CD4-positive, CD25-positive, alpha-beta regulatory T cell (primary cell): ENCODE data around the gene STXBP6. TPM values are rescaled to one million over a fixed set of nuclear protein-coding genes. Genes with fewer than 3 reads are reported as not detected.

Source experiments
- ATAC-seq, 2 donors: fragments of 150-1000 bp; cut with Tn5 transposase; one replicate each; pipeline ENCODE4 v1.10.0; 2021; ENCODE audit warnings: low read depth in 2 of 2, moderate number of reproducible peaks in 2 of 2, moderate library complexity in 1 of 2
- DNase-seq, 3 donors: peaks; one replicate each; pipeline versions ENCODE4 v3.0.0 to v3.0.0-alpha.2; 2012 to 2022; ENCODE audit warnings: mixed read lengths in 1 of 3
- H3K27ac ChIP-seq: one replicate; pipeline ENCODE4 v1.7.0; 2013; ENCODE audit warnings: mild to moderate bottlenecking, low read length; ENCODE audit not compliant: insufficient read depth, poor library complexity, severe bottlenecking
- H3K27me3 ChIP-seq: one replicate; pipeline ENCODE4 v1.7.0; 2013; ENCODE audit warnings: low read length; ENCODE audit not compliant: control insufficient read depth, insufficient read depth
- H3K36me3 ChIP-seq: one replicate; pipeline ENCODE4 v1.7.0; 2013; ENCODE audit warnings: mild to moderate bottlenecking, low read length, moderate library complexity; ENCODE audit not compliant: control insufficient read depth, insufficient read depth
- H3K4me1 ChIP-seq: 2 replicates; pipeline ENCODE4 v1.7.0; 2013; ENCODE audit warnings: mild to moderate bottlenecking, low read length; ENCODE audit not compliant: insufficient read depth, control insufficient read depth, poor library complexity, severe bottlenecking
- H3K4me3 ChIP-seq: one replicate; pipeline ENCODE4 v1.7.0; 2013; ENCODE audit warnings: low read depth, mild to moderate bottlenecking, low read length, moderate library complexity
- H3K9me3 ChIP-seq, 2 experiments: 1 replicate in 1 of 2; 2 replicates in 1 of 2; pipeline ENCODE4 v1.7.0; 2013; ENCODE audit warnings: low read length in 2 of 2, mild to moderate bottlenecking in 1 of 2, moderate library complexity in 1 of 2; ENCODE audit not compliant: control insufficient read depth in 2 of 2
- H3K27ac Mint-ChIP-seq, 3 donors: one replicate each; pipeline ENCODE4 v1.8.0; 2020 to 2022; ENCODE audit warnings: mild to moderate bottlenecking in 3 of 3, mixed read lengths in 3 of 3, moderate library complexity in 2 of 3
- H3K27me3 Mint-ChIP-seq: one replicate; pipeline ENCODE4 v1.8.0; 2022; ENCODE audit warnings: mild to moderate bottlenecking, mixed read lengths
- H3K36me3 Mint-ChIP-seq: one replicate; pipeline ENCODE4 v1.8.0; 2020; ENCODE audit warnings: mixed read lengths
- H3K4me1 Mint-ChIP-seq, 4 donors: one replicate each; pipeline ENCODE4 v1.8.0; 2020 to 2022; ENCODE audit warnings: mixed read lengths in 4 of 4, mild to moderate bottlenecking in 1 of 4
- H3K4me3 Mint-ChIP-seq, 4 donors: one replicate each; pipeline ENCODE4 v1.8.0; 2020 to 2022; ENCODE audit warnings: mild to moderate bottlenecking in 4 of 4, mixed read lengths in 4 of 4, moderate library complexity in 3 of 4
- H3K9me3 Mint-ChIP-seq, 7 donors: one replicate each; pipeline ENCODE4 v1.8.0; 2020 to 2022; ENCODE audit warnings: mixed read lengths in 7 of 7, mild to moderate bottlenecking in 3 of 7, moderate library complexity in 2 of 7
- polyA plus RNA-seq, 4 donors: library from polyadenylated mRNA; unstranded; fragments of 300-500 nt; fragmentation: Illumina TruSeq; gene quantifications; one replicate each; pipeline ENCODE4 v1.2.3, GENCODE V29; 2021
- total RNA-seq: library from RNA; stranded (reverse); gene quantifications from one replicate; pipeline ENCODE4 v1.2.3, GENCODE V29; 2022

The STXBP6 gene
- total and polyA plus RNA-seq, 5 donors from 2014 or later: not detected

- Histone ChIP-seq H3K9me3 (no peaks in the 10 kb centered on the region), H3K36me3 (no peaks in the 10 kb centered on the region), H3K27me3 (no peaks in the 10 kb centered on the region), H3K4me3 (no peak overlapping the region), H3K4me1 (no peaks in the 10 kb centered on the region), H3K27ac (no peak overlapping the region)
- Mint-ChIP-seq H3K27me3 (no peaks in the 10 kb centered on the region), H3K9me3 (no peaks in the 10 kb centered on the region), H3K27ac (no peak overlapping the region), H3K4me3 (no peak overlapping the region), H3K36me3 (no peaks in the 10 kb centered on the region), H3K4me1 (no peaks in the 10 kb centered on the region)
- DNase-seq (no peak), ATAC-seq (no peak)
These were observed 59.9 kb downstream of the STXBP6 start for GRCh38 chr14:24990050-24990449.

GRCh38 chr14:24988760-24989159 lies 61.2 kb downstream of the STXBP6 start:
- ATAC-seq: no peak
- Histone ChIP-seq H3K27ac (no peak overlapping the region), H3K27me3 (no peaks in the 10 kb centered on the region), H3K9me3 (no peaks in the 10 kb centered on the region), H3K4me3 (no peak overlapping the region), H3K4me1 (no peaks in the 10 kb centered on the region), H3K36me3 (no peaks in the 10 kb centered on the region)
- no peaks in the 10 kb centered on the region for H3K36me3 Mint-ChIP-seq
- H3K27me3 Mint-ChIP-seq: no peaks in the 10 kb centered on the region
- no peak overlapping the region for H3K4me3 Mint-ChIP-seq
- no peaks in the 10 kb centered on the region for H3K9me3 Mint-ChIP-seq
- H3K27ac Mint-ChIP-seq: no peak overlapping the region
- H3K4me1 Mint-ChIP-seq: no peaks in the 10 kb centered on the region
- no peak for DNase-seq

GRCh38 chr14:24986206-24986893 lies 63.6 kb downstream of the STXBP6 start:
- no peak overlapping the region for H3K27ac ChIP-seq
- Mint-ChIP-seq H3K27me3 (no peaks in the 10 kb centered on the region), H3K4me1 (no peaks in the 10 kb centered on the region), H3K36me3 (no peaks in the 10 kb centered on the region), H3K9me3 (no peaks in the 10 kb centered on the region), H3K4me3 (no peak overlapping the region), H3K27ac (no peak overlapping the region)
- ATAC-seq (no peak), DNase-seq (no peak)
- no peaks in the 10 kb centered on the region for H3K4me1 ChIP-seq
- no peaks in the 10 kb centered on the region for H3K27me3 ChIP-seq
- no peaks in the 10 kb centered on the region for H3K36me3 ChIP-seq
- H3K4me3 ChIP-seq: no peak overlapping the region
- no peaks in the 10 kb centered on the region for H3K9me3 ChIP-seq

- Histone ChIP-seq H3K36me3 (no peaks in the 10 kb centered on the region), H3K27ac (no peak overlapping the region), H3K9me3 (no peaks in the 10 kb centered on the region), H3K4me1 (no peaks in the 10 kb centered on the region), H3K27me3 (no peaks in the 10 kb centered on the region), H3K4me3 (no peak overlapping the region)
- H3K9me3 Mint-ChIP-seq: no peaks in the 10 kb centered on the region
- H3K4me3 Mint-ChIP-seq: no peak overlapping the region
- ATAC-seq (no peak), DNase-seq (no peak)
- no peaks in the 10 kb centered on the region for H3K27me3 Mint-ChIP-seq
- H3K27ac Mint-ChIP-seq: no peak overlapping the region
- H3K4me1 Mint-ChIP-seq: no peaks in the 10 kb centered on the region
- no peaks in the 10 kb centered on the region for H3K36me3 Mint-ChIP-seq
These were observed 64.9 kb downstream of the STXBP6 start for GRCh38 chr14:24984846-24985589.

GRCh38 chr14:24982472-24983155 lies 67.3 kb downstream of the STXBP6 start:
- Histone ChIP-seq H3K4me3 (no peak overlapping the region), H3K27me3 (no peaks in the 10 kb centered on the region), H3K27ac (no peak overlapping the region), H3K36me3 (no peaks in the 10 kb centered on the region), H3K4me1 (no peaks in the 10 kb centered on the region), H3K9me3 (no peaks in the 10 kb centered on the region)
- Mint-ChIP-seq H3K27me3 (peaks cover 4% of the 10 kb centered on the region), H3K9me3 (peaks cover 0 to 1% (median 0%) of the 10 kb centered on the region in 7 donors), H3K36me3 (no peaks in the 10 kb centered on the region), H3K4me1 (no peaks in the 10 kb centered on the region), H3K4me3 (no peak overlapping the region), H3K27ac (no peak overlapping the region)
- DNase-seq: no peak
- no peak for ATAC-seq

- H3K4me3 ChIP-seq: no peak overlapping the region
- no peaks in the 10 kb centered on the region for H3K36me3 Mint-ChIP-seq
- H3K4me3 Mint-ChIP-seq: no peak overlapping the region
- H3K27me3 Mint-ChIP-seq: peaks cover 4% of the 10 kb centered on the region
- H3K4me1 ChIP-seq: no peaks in the 10 kb centered on the region
- H3K36me3 ChIP-seq: no peaks in the 10 kb centered on the region
- no peak for ATAC-seq
- no peak overlapping the region for H3K27ac ChIP-seq
- no peak for DNase-seq
- H3K4me1 Mint-ChIP-seq: no peaks in the 10 kb centered on the region
- no peak overlapping the region for H3K27ac Mint-ChIP-seq
- H3K9me3 ChIP-seq: no peaks in the 10 kb centered on the region
- no peaks in the 10 kb centered on the region for H3K27me3 ChIP-seq
- H3K9me3 Mint-ChIP-seq: peaks cover 0 to 3% (median 0%) of the 10 kb centered on the region in 7 donors
These were observed 70.2 kb downstream of the STXBP6 start for GRCh38 chr14:24979725-24980239.

GRCh38 chr14:24978862-24979724 lies 70.9 kb downstream of the STXBP6 start:
- Histone ChIP-seq H3K36me3 (no peaks in the 10 kb centered on the region), H3K4me3 (no peak overlapping the region), H3K9me3 (no peaks in the 10 kb centered on the region), H3K4me1 (no peaks in the 10 kb centered on the region), H3K27ac (no peak overlapping the region), H3K27me3 (no peaks in the 10 kb centered on the region)
- no peak for DNase-seq
- Mint-ChIP-seq H3K36me3 (no peaks in the 10 kb centered on the region), H3K4me3 (no peak overlapping the region), H3K27ac (no peak overlapping the region), H3K27me3 (peaks cover 4% of the 10 kb centered on the region), H3K4me1 (no peaks in the 10 kb centered on the region), H3K9me3 (peaks cover 0 to 3% (median 0%) of the 10 kb centered on the region in 7 donors)
- no peak for ATAC-seq
